HG03039 (cell line): Measurements from ENCODE around the gene ELAVL2.

Experiments used
- ATAC-seq: cut with Tn5 transposase; IDR thresholded peaks from one replicate; pipeline ENCODE4 v1.9.1; 2021; ENCODE audit warnings: mild to moderate bottlenecking, moderate library complexity; ENCODE audit not compliant: unreplicated experiment

The ELAVL2 gene

GRCh38 chr9:23774266-23774665 is 51.8 kb downstream of the ELAVL2 start:
- ATAC-seq, result no peak

- no peak for ATAC-seq
Measured at GRCh38 chr9:23772385-23772783, 53.7 kb downstream of the ELAVL2 start.

DNA sequence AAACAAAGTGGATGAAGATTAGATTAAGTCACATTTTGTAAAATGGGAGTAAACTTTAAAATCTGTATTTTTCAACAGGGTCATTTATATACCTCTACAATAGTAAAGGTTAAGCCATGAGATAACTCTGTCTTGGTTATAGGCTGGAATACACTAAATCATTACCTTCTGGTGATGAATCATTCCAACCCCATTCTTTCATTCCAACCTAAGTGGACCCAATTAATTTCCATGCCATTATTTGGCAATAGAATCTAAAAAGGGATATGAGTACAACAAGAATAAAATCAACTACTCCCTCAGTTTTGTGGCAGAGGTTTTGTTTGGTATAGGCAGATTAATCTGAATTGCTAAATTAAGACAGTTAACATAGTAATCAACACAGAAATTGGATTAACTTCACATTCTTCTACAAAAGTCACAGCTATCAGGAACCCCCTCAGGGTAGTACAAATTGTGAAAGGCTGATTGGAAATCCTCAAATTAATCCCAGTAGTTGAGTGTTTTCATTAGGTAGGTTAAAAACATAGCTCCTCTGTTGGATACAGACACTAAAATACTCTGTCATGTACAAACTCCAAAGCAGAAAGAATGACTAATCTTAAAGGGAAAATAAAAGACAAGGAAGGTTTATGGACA is 54.2 kb downstream of the ELAVL2 start:
- no peak for ATAC-seq

- ATAC-seq, result no peak
Measured at GRCh38 chr9:23769307-23769935, 56.6 kb downstream of the ELAVL2 start.

- ATAC-seq, result no peak
Measured at GRCh38 chr9:23768861-23769260, 57.2 kb downstream of the ELAVL2 start.

DNA sequence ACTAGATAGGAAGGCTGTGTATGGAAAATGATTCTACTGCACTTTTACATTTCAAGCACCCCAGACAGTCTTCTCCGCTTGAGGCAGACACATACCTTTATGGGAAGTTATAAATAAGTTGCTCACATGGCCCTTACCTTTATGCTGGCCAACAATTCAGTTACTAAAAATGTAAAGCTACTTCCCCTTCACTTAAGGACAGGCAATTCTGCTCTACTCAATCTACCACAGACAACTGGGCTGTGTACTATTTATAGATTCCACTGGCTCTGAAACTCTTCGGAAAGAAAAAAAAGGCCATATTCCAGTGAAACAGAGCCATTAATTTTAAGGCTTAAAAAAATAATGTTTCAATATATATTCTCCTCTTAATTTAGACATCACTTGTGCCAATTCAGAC is 59.4 kb downstream of the ELAVL2 start:
- ATAC-seq, result no peak

DNA sequence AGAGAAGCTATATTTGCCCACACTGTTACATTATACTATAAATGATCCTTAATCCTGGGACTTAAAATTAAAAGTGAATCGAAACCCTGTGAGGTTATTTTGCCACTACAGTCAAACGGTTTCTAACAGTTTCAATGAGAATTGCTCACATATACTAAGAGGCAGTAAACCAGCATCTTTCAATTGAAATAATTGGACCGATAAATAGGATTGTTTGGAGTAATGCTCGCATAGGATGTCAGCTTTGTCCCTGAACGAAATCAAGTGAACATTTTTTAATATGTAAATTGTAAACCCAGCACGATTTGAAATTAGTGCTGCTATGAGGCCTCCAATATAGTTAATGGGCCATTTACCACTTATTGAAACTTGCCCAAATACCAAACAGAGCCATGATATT is 60.5 kb downstream of the ELAVL2 start:
- no peak for ATAC-seq

- no peak for ATAC-seq
Measured at GRCh38 chr9:23764219-23764618, 61.8 kb downstream of the ELAVL2 start.

GRCh38 chr9:23754551-23754950 is 71.5 kb downstream of the ELAVL2 start:
- ATAC-seq, result no peak

DNA sequence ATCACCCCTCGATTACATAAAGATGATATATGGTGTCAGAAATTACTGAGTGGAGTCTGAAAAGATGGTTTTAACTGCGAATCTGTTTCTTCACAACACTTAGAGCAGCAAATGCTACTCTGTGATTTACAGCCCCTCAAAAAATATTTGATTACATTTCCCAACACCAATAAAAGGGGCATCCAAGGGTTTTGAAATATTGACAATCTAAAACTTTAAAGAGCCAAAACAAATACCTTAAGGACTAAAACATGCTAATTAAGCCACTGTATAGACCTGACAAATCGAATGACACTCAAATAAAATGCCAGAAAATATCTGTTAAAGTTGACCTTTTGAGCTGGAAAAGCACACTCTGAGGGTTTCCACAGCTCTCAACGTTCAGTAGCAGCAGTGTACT is 73.2 kb downstream of the ELAVL2 start:
- ATAC-seq, result no peak

GRCh38 chr9:23751633-23752032 is 74.4 kb downstream of the ELAVL2 start:
- ATAC-seq, result no peak

GRCh38 chr9:23750808-23751207 is 75.2 kb downstream of the ELAVL2 start:
- no peak for ATAC-seq

DNA sequence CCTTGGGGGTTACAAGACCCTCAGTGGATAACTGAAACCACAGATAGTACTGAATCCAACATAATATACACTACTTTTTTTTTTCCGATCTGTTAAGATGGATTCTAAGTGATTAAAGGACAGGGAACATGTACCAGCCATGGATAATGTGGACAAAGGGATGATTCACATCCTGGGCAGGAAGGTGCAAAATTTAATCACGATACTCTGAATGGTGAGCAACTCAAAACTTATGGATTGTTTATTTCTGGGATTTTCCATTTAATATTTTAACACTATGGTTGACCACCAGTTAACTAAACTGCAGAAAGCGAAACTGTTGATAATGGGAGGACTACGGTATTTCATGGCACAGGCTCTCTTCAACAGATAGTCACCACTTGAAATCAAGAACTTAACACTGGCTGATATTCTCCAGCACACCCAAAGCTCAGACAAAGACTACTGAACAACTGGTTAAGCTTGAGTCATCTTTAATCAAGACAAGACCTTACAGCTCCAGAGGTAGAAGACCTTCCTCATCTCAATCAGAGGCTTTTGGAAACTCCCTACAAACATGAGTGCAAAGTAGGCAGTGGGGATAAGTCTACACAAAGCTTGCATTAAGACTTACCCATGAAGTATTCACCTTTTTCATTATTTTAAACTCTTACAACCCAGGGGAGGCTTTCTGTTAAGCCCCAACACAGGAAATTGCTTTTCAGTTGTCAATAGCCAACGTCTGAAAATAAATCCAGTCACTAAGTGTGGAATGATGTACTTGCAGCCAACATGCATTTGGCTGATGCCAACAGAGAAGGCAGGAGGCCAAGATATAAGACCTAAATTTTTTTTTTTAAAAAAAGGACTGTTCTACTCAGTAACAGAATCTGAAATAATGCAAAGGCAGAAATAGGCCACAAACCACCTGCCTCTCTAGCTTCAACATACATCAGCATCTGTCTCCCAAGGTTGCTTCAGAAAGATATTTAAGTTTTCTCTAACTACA is 78.7 kb downstream of the ELAVL2 start:
- no peak for ATAC-seq

DNA sequence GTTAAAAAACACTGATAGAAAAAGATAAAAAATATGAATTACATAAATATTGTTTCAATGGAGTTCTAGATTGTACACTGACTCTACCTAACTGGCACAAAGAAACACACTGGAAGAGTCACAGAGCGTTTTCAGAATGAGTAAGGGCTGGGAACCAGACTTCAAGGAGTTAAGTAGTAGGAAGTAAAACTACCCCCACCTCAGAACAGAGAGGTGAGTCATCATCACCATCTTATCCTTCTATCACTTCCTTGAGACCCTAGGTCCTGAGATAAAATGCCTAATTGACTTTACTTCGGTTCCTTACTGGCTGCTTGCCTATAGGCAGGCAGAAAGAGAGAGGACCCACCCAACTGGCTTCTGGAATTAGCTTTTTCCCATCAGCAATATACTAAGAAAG is 79.7 kb downstream of the ELAVL2 start:
- ATAC-seq, result no peak

GRCh38 chr9:23743036-23743435 is 83.0 kb downstream of the ELAVL2 start:
- no peak for ATAC-seq

- ATAC-seq, result no peak
Measured at GRCh38 chr9:23741351-23741750, 84.7 kb downstream of the ELAVL2 start.

GRCh38 chr9:23740531-23740930 is 85.5 kb downstream of the ELAVL2 start:
- ATAC-seq, result no peak

GRCh38 chr9:23739753-23740152 is 86.3 kb downstream of the ELAVL2 start:
- ATAC-seq, result no peak

GRCh38 chr9:23736293-23736692 is 89.7 kb downstream of the ELAVL2 start:
- no peak for ATAC-seq

- no peak for ATAC-seq
Measured at GRCh38 chr9:23733495-23734078, 92.5 kb downstream of the ELAVL2 start.

DNA sequence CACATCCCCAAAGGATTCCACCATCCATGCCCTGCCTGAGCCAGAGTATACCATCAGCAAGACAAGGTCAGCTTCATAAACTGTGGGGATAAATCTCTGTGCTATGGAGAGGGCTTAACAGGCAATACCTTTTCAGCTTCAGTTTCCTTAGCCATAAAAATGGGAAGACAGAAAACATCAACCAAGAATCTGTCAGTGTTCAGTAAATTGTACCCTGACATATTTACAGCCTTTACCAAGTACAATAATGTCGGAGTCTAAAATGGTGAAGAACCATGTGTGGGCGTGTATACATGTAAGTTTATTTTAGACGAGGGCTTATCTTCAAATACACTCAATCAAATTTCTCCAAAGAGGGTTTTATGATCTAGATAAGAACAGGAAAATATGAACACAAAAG is 94.7 kb downstream of the ELAVL2 start:
- ATAC-seq, result no peak
